ENCODE measurements around the gene TFF1.

GRCh38 chr21:42391297-42391696 is 25.0 kb upstream of the TFF1 start:
- no peak for TF ChIP-seq EZH2phosphoT487 (IDR thresholded peaks at IDR 0.05; ENCODE audit: low read depth)
- no peak for TF ChIP-seq CTCF (IDR thresholded peaks at IDR 0.05; ENCODE audit: low read depth, low read length)

Data from OCI-LY3 (cell line).